OCI-LY1 (cell line): ENCODE data around the gene USP2.

ENCODE experiments used
- EZH2 ChIP-seq: fragments of 200-600 bp; sonication (generic), shearing (Covaris generic); IDR thresholded peaks from 2 replicates; pipeline ENCODE4 v1.8.0; 2017; ENCODE audit warnings: borderline replicate concordance, mixed run types, mild to moderate bottlenecking, antibody characterized with exemption, low read length, moderate library complexity, mixed read lengths
- TF ChIP-seq, protein P1 (sequence below): fragments of 200-600 bp; sonication (generic), shearing (Covaris generic); IDR thresholded peaks from 2 replicates; pipeline ENCODE4 v1.5.1; 2017; ENCODE audit warnings: mild to moderate bottlenecking, antibody characterized with exemption, low read length, moderate library complexity, mixed read lengths

- TF ChIP-seq, protein P1, sequence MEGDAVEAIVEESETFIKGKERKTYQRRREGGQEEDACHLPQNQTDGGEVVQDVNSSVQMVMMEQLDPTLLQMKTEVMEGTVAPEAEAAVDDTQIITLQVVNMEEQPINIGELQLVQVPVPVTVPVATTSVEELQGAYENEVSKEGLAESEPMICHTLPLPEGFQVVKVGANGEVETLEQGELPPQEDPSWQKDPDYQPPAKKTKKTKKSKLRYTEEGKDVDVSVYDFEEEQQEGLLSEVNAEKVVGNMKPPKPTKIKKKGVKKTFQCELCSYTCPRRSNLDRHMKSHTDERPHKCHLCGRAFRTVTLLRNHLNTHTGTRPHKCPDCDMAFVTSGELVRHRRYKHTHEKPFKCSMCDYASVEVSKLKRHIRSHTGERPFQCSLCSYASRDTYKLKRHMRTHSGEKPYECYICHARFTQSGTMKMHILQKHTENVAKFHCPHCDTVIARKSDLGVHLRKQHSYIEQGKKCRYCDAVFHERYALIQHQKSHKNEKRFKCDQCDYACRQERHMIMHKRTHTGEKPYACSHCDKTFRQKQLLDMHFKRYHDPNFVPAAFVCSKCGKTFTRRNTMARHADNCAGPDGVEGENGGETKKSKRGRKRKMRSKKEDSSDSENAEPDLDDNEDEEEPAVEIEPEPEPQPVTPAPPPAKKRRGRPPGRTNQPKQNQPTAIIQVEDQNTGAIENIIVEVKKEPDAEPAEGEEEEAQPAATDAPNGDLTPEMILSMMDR: peak; percentile 52; the same call in 1 of the 2 replicates
- no peak for TF ChIP-seq EZH2
Observed at GRCh38 chr11:119371778-119372182, 9.7 kb downstream of the USP2 start.
